Endothelial cell of umbilical vein (primary cell): ENCODE results near the gene SSUH2.

ENCODE experiments used
- JUN ChIP-seq: IDR thresholded peaks from 2 replicates; pipeline ENCODE4 v1.6.1; 2011; ENCODE audit warnings: borderline replicate concordance, low read depth; ENCODE audit not compliant: insufficient read length, insufficient read depth
- POLR2A ChIP-seq: IDR thresholded peaks from 2 replicates; pipeline ENCODE4 v1.6.1; 2012; ENCODE audit warnings: low read depth, mild to moderate bottlenecking, control low read depth, low read length
- TF ChIP-seq, protein P1 (sequence below), 2 donors: IDR thresholded peaks; 1 replicate in 1 of 2; 2 replicates in 1 of 2; pipeline ENCODE4 v1.5.1; 2011; ENCODE audit warnings: low read length in 2 of 2, mild to moderate bottlenecking in 2 of 2, moderate library complexity in 2 of 2, control low read depth in 1 of 2, inconsistent platforms in 1 of 2, low read depth in 1 of 2; ENCODE audit not compliant: insufficient read depth in 1 of 2; ENCODE audit errors: extremely low read depth in 1 of 2

GRCh38 chr3:8617921-8618320 lies 26.7 kb downstream of the SSUH2 start:
- TF ChIP-seq JUN (no peak), POLR2A (no peak)
- TF ChIP-seq, protein P1, sequence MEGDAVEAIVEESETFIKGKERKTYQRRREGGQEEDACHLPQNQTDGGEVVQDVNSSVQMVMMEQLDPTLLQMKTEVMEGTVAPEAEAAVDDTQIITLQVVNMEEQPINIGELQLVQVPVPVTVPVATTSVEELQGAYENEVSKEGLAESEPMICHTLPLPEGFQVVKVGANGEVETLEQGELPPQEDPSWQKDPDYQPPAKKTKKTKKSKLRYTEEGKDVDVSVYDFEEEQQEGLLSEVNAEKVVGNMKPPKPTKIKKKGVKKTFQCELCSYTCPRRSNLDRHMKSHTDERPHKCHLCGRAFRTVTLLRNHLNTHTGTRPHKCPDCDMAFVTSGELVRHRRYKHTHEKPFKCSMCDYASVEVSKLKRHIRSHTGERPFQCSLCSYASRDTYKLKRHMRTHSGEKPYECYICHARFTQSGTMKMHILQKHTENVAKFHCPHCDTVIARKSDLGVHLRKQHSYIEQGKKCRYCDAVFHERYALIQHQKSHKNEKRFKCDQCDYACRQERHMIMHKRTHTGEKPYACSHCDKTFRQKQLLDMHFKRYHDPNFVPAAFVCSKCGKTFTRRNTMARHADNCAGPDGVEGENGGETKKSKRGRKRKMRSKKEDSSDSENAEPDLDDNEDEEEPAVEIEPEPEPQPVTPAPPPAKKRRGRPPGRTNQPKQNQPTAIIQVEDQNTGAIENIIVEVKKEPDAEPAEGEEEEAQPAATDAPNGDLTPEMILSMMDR (IDR thresholded peaks at IDR 0.05; ENCODE audit: extremely low read depth in 1 of 2, insufficient read depth in 1 of 2, low read depth in 1 of 2, low read length in 2 of 2), result no peak
